GM18511 (cell line): ENCODE measurements around the gene WDR12.
"Not testable (repeated sequence)": the region's sequence is repeated elsewhere in the genome, so short reads cannot be mapped to it uniquely, and the experiment has no call there.

ENCODE experiments used
- ATAC-seq: cut with Tn5 transposase; IDR thresholded peaks from one replicate; pipeline ENCODE4 v1.9.1; 2021; ENCODE audit warnings: mild to moderate bottlenecking, moderate library complexity; ENCODE audit not compliant: unreplicated experiment

Gene WDR12

DNA sequence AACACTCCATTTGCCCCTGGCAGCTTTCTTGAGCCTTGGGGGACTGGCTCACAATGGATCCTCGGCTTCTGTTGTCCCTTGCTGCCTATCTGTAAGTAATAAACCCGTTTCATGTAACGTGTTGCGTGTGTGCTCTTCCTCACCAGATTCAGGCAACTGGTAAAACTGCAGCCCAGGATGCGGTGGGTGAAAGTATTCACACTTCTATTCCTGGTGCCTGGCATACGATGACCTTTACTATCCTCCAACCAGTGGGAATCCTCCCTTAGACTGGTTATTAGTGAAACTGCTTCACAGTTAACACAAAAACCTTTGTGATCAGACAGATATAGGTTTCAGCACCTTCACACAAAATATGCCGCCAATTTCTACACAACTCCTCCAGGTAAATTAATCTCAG, 26.3 kb downstream of the WDR12 start:
- ATAC-seq, result no peak

DNA sequence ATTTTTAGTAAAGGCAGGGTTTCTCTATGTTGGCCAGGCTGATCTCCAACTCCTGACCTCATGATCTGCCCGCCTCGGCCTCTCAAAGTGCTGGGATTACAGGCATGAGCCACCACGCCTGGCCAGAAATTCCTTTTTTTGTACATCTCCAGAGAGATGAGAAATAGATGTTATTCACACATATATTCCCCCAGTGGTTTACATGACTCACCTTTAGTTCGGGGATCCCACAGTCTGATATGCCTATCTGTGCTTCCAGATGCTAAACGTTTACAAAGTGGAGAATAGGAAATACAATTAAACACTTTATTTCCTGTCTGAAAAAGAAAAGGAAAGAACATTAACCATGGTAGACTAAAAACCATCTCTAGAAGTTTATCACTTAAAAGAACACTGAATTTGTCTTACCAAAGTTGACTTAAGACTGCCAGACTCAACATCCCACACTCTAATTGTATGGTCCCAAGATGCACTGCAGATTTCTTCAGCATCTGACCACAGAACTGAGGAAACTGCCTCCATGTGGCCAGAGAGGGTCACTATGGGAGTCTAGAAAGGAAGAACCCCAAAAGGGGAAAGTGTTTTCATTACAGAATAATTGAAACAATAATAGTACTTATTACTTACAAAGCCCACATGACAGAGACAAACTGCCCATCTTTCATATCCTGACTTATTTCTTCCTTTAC, 27.3 kb downstream of the WDR12 start:
- no peak for ATAC-seq

DNA sequence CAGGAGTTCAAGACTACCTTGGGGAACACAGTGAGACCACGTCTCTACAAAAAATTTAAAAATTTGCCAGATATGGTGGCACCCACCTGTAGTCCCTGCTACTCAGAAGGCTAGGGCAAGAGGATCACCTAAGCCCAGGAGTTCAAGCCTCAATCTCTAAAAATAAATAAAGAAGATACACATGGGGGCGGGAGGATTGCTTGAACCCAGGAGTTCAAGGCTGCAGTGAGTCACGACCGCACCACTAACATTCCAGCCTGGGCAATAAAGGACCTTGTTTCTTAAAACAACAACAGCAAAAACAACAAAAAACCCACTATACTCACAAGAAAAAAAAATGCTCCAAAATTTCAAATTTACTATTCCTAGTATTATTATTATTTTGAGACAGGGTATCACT, 29.9 kb downstream of the WDR12 start:
- ATAC-seq, result no peak

DNA sequence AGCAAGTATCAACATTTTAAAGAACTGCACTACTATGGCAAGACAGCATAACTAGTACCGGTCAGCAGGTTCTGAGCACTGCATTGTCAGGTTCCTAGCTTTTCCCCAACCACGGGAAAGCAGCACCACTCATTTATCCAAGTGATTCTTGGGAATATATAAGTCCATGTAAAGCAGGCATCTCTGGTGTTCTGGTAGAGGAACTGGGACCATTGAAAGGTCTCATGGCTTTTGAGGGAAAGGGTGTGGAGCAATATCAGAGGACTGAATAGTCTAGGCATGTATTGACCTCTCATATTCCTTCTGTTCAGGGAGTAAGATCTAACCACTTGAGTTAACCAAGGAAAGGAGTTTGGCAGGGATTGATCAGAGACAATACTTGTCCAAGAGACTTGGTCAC, 33.8 kb downstream of the WDR12 start:
- no peak for ATAC-seq

DNA sequence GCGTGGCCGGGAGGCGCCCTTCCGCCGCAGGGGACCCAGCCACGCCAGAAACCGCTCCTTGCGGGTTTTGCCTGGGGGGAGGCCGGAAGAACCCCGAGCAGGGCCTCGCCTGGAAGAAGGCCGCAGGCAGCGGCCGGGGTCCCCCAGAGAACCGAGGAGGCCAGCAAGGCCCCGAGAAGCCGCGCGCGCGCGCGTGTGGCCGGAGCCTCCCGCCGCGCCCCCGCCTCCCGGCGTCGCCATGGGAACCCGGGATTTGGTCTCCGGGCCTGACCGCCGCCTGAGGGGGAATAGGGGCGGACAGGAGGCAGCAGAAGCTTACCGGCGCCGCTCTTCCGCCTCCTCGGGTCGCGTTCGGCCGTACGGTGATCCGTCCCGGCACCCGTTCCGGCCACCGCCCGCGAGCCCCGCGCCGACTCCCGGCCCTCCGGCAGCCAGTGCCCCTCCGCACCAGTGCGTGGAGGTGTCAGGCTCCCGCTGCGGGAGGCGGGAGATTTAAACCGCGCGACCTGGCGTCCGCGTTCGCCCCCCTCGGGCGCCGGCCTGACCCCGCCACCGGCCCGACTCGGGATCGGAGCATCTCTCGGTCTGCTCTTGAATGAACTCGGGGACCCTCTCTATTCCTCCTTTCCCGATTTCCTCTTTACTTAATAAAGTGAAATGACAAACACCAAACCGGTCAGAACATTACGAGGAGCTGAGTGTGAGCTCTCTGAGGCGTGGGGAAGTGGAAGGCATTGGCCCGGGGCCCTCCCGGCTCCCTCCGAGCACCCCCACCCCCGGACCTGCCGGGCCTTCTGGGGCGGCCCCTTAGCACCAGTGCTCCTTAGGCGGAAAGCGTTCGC, 40.0 kb downstream of the WDR12 start, which contains the start of gene ICA1L:
ICA1L (minus strand) TSS at position 467 of the 842 bp plus-strand sequence. CDS start 42,757 bp downstream, outside the sequence.
- peak; percentile 56 for ATAC-seq

DNA sequence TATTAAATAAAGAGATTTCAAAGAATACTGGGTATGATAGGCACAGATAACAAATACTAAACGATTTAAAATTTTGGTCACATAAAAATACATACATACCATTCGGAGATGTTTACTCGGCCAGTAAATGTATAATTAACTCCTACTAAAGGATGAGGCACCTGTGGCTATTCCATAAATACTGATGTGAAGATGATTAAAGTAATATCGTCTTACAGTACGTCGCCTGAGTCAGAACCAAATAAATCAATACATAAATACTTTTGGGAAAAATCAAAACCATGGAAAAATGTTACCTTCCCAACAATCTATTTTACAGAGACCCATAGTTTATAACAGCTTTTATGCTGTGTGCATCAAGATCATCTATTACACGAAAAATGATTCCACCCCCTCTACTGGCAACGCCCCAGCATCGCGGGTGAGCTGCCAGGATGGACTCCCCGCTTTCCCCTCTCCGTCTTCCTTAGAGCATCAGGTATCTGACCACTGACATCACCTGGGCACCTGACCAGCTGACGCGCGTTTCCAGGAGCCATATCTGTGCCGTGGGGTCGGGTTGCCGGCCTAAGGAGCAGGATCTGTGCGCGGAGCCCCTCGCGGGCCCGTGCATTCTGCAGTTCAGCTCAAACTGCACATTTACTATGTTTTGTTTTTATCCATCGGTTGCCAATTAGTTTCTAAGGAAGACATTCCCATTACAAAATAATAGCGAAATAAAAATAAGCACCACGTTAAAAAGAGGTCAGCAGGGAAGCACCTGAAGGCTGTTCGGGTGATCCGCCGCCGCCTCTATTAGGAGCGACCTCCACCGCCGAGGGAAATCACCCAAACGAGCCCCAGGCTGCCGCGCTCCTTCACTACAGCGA, 40.8 kb downstream of the WDR12 start:
- peak; percentile 83 for ATAC-seq

DNA sequence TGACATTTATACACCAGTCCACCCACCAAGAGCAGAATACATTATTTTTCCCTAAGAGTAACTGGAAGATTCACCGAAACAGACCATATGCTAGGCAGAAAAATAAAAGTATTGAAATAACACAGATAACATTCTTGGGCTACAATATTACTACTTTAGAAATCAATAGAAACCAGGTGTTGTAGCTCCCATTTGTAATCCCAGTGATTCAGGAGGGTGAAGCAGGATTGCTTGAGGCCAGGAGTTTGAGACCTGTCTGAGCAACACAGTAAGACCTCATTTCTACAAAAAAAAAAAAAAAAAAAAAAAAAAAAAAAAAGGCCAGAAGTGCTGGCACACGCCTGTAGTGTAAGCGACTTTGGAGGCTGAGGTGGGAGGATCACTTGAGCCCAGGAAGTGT, 49.5 kb downstream of the WDR12 start:
- no peak for ATAC-seq

DNA sequence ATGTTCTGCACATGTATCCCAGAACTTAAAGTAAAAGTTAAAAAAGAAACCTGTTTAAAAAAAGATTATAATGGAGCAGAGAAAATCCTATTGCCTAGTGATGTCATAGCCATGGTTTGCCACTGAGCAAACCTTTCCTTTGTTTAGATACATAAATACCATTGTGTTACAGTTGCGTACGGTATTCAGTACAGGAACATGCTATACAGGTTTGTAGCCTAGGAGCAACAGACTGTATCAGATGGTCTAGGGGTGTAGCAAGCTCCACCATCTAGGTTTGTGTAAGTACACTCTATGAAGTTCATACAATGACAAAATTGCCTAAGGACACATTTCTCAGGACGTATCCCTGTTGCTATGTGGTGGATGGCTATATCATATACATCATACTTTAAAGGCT, 52.9 kb downstream of the WDR12 start:
- ATAC-seq, result no peak

DNA sequence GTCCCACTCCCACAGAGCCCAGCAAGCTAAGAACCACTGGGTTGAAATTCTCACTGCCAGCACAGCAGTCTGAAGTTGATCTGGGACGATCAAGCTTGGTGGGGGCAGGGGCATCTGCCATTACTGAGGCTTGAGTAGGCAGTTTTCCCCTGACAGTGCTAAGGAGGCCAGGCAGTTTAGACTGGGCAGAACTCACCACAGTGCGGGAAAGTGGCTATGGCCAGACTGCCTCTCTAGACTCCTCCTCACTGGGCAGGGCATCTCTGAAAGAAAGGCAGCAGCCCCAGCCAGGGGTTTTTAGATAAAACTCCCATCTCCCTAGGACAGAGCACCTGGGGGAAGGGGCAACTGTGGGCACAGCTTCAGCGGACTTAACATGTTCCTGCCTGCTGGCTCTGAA, 62.1 kb downstream of the WDR12 start:
- ATAC-seq, result not testable (repeated sequence)

DNA sequence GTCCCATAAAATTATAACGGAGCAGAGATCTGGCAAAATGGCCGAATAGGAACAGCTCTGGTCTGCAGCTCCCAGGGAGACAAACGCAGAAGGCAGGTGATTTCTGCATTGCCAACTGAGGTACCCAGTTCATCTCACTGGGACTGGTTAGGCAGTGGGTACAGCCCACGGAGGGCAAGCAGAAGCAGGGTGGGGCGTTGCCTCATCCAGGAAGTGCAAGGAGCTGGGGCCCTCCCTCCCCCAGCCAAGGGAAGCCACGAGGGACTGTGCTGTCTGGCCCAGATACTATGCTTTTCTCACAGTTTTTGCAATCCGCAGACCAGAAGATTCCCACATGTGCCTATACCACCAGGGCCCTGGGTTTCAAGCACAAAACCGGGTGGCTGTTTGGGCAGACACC, 62.7 kb downstream of the WDR12 start:
- peak; percentile 64 for ATAC-seq

DNA sequence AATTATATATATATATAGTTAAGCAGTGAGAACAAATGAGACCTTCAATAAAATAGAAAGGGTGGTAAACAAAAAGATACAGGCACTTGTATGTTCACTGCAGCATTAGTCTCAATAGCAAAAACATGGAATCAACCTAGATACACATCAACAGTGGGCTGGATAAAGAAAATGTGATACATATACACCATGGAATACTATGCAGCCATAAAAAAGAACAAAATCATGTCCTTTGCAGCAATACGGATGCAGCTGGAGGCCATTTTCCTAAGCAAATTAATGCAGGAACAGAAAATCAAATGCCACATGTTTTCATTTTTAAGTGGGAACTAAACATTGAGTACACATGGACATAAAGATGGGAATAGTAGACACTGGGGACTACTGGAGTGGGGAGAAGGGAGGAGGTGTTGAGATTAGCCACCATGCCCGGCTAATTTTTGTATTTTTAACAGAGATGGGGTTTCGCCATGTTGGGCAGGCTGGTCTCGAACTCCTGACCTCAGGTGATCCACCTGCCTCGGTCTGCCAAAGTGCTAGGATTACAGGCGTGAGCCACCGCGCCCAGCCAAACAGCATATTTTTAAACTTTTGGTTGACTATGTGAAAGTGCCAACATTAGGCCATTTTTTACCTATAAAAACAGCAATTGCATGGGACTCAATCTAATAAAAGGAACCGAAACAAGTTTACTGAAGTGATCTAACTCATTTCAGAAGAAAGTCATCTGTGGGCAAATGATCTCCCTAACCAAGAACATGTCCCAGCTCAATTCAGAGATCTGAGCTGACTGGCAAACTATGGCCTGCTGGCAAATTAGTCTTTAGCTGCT, 63.6 kb downstream of the WDR12 start:
- ATAC-seq, result peak; percentile 97

DNA sequence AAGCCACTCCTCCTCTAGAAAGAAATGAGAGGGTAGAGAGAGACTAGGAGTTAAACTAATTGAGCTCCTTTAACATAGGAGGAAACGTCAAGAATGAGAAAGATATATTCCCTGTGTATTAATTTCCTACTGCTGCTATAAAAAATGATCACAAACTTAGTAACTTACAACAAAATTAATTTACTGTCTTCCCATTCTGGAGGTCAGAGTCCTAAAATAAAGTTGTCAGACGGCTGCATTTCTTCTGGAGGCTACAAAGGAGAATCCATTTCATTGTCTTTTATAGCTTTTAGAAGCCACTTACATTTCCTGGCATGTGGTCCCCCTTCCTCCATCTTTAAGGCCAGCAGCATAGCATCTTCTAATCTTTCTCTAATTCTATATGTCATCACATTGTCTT, 66.8 kb downstream of the WDR12 start:
- ATAC-seq, result no peak

DNA sequence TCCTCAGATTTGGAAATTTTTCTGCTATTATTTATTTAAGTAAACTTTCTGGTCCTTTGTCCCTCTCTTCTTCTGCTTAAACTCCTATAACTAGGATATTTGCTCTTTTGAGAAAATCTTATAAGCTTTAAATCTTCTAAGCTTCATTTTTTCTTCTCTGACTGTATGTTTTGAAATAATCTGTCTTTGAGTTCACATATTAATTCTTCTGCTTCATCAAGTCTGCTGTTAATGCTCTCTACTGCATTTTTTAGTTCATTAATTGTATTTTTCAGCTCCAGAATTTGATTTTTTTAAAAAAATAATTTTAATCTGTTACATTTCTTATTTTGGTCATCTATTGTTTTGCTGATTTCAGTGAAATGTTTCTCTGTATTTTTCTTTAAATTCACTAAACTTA, 68.8 kb downstream of the WDR12 start:
- no peak for ATAC-seq

DNA sequence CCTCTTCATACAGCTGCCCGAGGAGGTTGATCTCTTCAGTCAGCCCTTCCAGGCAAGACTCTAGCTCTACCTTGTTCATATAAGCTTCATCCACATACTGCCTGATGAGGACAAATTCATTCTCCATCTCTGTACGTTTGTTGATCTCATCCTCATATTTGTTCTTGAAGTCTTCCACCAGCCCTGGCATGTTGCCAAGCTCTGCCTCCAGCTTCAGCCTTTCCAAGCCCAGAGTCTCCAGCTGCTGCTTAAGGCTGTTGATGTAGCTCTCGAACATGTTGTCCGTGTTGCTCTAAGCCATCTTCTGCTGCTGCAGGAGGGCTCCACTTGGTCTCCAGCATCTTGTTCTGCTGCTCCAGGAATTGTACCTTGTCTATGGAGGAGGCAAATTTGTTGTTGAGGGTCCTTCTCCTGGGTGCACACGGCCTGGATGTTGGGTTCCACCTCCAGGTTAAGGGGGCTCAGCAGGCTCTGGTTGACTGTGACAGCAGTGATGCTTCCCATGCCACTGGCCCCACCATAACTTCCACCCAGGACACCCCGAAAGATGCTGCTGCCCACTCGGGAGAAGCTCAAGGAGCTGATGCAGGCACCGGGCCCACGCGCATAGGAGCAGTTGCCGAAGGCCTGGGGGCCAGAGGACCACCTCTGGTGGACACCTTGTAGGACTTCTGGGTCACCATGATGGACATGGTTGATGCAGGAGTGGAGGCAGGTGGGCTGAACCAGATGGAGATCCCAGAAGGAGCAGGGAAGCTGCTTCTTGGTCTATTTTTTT, 70.2 kb downstream of the WDR12 start:
- ATAC-seq, result no peak

DNA sequence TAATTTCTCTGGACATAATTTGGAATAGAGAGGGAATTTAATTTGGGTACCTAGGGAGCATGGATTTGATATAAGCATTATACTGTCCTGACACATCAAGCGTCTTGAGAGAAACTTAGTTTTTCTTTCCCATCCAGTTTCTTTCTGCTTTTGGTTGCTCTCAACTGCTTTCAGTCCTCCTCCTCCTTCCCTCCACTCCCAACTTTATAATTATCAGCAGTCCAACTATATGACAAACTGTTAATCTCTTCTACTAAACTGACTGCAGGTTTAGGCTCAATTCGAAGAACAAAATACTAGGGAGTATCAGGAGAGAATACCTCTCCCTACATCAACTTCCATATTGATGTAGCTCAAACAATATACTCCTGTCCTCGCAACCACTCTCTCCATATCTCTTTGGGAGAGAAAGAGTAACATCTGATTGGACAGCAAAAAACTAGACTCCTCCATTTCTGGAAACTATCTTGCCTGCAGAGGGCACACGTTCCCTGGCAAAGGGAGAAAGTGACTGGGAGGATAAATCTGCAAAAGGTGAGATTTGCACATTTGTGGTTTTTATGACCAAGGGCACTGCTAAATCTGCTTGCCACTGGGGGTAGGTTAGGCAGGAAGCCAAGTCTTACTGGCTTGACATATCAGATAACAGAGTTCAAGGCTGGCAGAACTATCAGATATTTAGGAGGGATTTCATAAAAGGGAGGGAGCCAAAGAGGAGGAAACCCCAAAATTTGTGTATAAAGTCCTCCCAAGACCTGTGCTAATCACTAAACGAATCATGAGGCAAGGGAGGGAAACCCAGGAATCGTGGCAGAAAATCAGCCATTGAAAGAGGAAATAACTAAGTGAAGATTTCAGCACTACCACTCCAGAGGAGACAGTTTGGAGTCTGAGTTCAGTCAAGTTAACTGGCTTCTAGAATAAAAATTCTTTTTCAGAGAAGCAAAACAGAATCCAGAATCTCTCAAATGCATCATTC, 79.9 kb downstream of the WDR12 start:
- ATAC-seq, result peak; percentile 64

DNA sequence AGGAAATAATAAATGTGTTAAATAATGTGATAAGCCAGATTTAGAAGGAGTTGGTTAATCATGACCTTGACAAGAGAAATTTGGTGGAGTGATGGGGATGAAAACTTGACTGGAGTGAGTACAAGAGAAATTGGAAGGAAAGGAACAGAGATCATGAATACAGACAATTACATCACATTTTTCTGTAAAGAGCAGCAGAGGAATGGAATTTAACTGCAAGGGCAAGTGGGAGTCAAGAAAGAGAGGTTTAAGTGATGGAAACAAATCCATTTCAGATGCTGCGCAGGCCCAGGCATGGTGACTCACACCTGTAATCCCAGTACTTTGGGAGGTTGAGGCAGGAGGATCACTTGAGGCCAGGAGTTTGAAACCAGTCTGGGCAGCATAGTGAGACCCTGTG, 86.6 kb downstream of the WDR12 start:
- no peak for ATAC-seq
